HG02623 (cell line): ENCODE measurements around the gene ACOT7.
"Not testable (repeated sequence)": the region's sequence is repeated elsewhere in the genome, so short reads cannot be mapped to it uniquely, and the experiment has no call there.

Experiments used
- ATAC-seq: cut with Tn5 transposase; IDR thresholded peaks from one replicate; pipeline ENCODE4 v1.9.1; 2021; ENCODE audit warnings: moderate library complexity; ENCODE audit not compliant: unreplicated experiment

Gene ACOT7

DNA sequence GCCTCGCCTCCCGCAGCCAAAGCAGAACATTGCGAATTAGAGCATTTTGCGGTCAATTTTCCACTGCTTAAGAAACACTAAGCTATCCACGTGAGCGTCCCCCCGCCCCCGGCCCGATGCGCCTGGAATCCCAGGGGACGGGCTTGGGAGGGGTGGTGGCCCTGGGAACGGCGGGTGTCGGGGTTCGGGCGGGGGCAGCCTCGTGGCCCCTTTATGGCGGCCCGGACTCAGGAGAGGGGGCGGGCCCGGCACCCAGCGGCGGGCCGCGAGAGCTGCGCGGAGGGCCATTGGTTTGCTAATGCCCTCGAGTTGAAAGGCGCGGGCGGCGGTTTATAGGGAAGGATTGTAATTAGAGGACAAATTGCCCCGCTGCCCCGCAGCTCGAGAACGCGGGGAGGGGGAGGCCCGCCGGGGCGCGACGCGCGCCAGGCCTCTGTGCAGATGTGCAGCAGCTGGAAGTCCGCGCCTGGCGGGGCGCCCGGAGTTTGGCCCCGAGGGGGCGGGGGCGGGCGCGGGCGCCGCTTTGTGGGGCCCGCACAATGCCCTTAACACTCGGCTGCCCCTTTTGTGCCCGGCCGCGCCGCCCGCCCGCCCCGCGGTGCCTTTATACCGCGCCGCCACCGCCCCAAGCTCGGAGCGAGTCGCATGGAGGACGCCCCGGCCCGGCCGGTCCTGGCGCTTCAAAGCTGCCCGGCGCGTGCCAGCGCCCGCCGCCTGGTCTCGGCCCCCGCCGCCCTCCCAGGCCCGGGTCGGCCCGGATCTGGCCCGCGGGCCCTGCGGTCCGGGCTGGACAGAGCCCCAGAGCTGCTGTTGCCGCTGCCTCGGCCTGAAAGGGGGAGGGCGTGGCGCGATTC is 151.5 kb downstream of the ACOT7 start:
- ATAC-seq, result no peak

DNA sequence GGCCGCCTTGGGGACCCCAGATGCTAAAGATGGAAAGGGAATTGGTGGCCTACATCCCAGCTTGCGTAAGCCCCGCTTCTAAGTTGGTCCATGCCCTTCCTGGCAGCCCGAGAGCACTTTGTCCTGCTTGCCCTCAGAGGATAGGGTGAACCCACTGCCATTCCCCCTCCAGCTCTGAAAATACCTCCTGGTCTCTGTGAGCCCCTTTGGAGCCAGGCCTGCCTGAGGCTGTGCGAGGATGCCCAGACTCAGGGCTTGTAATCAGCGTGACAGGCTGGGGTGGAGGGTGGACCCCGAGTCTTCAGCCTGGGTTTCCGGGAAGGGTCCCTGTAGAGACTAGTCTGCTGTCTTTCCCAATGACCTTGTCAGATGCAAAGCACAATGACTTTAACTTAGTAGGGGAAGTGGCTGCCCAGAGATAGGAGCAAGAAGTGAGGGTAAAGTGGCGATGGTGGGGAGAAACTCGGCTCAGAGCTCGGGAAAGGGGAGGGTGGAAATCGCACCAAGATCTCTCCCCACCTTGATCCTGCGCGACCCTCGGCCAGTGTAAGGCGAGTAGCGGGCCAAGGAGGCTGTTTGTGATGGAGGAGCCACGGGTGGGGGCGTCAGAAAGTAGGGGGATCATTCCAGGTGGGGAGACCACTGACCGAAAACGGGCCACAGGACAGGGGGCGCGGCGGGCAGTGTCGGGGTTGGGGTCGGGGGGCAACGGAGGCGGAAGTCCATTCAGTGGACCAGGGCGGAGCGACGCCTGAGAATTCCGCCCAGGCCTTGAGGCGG is 152.3 kb downstream of the ACOT7 start:
- no peak for ATAC-seq

DNA sequence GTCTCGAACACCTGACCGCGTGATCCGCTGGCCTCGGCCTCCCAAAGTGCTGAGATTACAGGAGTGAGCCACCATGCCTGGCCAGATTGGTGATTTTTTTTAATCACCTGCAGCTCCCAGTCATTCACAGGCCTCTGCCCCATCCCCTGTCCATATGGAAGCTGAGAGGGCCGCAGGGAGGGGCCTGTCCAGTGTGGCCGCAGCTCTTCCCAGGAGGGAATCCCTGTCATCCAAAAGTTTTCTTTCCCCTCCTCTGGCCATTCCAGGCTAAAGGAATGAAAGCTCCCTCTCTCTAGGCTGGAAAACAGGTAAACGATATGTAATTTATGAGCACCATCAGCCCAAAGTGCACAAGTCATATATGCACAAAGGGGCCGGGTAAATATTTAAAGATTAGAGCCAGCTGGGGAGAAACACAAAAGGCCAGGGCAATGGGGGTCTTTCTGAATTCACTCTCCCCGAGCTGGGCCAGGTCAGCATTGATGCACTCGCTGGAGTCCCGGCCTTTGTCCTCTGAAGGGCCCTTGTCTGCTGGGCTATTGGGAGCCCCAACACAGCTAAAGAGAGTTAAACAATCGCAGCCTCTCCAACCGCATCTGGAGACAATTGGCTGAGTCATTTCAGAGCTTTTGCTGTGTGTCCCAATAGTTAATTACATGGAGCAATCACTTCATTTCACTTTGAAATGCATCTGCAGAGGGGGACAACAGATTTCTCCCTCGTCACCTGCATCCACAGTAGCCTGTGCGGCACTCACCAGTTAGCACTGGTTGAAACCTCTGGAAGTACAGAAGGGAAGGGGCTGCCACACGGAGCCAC is 153.4 kb downstream of the ACOT7 start:
- ATAC-seq, result no peak

DNA sequence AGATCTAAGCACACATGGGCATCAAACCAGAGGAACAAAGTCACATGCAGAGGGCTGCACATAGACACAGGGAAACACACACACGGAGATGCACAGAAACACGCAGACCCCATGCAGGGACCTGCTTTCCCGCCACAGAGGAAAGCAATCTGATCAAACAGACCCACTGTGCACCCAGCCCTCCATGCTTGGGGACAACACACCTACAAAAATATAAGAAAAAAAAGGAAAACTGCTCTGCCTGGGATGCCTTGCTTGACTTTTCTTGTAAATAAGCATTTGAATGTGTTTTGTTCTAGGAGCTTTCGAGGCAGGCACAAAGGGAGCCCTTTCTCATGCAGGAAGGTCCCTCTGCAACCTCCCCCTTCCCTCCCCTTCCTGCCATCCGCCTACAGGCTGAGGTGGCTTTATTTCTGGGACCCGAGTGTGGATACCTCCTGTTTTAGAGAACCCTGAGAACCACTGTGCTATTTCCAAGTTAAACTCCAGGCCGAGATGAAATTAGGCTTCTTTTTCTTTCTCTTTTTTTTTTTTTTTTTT is 154.3 kb downstream of the ACOT7 start:
- no peak for ATAC-seq

DNA sequence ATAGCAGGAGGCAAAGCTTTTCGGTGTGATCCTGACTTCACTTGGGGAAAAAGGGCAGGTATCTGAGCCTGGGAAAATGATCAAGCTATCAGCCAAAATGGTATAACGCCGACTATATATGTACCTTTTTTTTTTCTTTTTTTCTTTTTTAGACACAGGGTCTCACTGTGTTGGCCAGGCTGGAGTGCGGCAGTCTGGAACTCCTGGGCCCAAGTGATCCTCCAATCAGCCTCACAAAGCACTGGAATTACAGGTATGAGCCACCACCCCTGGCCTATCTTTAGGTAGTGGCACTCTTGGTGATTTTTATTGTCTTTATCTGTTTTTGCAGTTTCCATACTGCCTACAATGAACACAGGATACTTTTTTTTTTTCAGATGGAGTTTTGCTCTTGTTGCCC is 156.5 kb downstream of the ACOT7 start:
- no peak for ATAC-seq

DNA sequence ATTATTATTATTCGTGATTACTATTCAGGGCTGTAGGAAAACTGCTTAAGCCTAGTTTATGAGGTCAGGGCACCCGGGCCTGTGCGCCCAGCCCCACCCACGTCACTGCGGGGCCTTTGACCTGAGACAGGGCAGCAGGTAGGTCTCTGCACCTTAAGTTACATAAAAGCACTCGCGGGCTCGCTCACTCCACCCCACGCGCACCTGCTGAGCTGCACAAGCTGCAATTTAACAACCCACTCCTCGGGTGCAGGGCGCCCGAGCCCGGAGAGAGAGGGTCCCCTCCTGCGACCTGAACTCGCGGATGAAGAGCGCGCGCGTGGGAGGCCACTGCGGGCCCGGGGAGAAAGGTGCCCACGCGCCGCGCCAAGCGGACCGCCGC is 158.3 kb downstream of the ACOT7 start:
- ATAC-seq, result peak; percentile 4

DNA sequence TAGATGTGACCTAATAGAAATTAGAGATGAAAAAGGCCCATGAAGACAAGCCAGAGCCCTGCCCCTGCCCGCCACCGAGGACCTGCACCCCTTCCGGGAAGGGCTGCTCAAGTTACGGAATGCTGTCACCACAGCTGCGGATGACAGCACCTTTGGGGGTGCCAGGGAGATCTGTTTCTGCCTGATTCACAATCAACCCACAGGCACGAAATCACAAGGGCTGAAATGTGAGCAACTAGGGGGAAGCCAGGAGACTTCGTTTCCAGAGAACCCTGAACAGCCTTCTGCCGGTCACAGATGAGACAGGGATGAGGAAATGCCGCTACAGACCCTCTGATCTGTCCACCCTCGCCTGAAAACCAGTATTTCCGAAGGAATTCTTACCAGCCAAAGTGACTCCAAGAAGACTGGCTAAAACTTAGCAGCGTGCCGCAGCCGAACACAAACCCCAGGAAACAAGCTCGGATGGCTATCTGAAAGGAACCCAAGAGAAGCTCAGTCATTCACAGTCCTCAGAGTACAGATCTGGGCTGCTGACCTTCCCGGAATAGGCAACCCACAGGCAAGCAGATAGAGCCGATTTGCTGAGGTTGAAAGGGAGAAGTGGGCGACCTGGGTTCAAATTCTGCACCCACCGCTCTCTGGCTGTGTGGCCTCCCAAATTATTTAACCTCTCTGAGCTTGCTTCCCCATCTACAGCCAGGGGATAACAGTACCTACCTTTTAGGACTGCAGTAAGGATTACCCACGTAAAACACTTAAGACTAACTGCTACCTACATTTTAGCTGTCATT is 158.9 kb downstream of the ACOT7 start:
- ATAC-seq, result no peak

DNA sequence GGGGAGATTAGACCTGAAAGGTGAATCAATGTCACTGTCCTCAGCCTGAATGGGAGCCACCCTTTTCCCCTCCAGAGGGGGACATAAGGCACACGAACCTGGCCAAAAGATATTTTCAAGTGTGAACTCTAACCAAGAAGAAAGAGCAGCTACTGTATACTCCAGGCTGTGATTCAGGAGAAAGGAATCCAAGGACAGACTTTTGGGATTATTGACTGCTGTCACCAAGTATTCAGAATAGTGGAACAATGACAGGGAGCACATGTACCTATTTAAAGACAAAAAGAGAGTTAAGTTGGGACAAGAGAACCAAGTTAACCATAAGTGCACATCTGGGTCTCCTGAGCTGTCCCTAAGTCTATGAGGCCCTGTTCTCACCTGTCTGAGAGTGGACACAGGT is 160.2 kb downstream of the ACOT7 start:
- ATAC-seq, result no peak

DNA sequence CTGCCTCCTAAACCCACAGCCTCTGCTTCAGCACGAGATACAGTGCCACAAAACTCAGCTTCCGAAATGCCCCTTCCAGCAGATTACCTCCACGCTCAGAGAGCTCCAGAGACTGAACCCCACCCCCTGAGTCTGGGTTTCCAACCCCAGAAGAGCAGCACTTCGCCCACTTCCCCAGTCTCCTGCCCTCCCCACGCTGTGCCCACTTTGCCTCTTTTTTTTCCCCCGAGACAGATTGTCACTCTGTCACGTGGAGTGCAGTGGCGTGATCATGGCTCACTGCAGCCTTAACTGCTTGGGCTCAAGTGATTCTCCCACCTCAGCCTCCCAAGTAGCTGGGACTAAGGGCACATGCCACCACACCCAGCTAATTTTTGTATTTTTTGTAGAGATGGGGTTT is 167.9 kb downstream of the ACOT7 start:
- no peak for ATAC-seq

DNA sequence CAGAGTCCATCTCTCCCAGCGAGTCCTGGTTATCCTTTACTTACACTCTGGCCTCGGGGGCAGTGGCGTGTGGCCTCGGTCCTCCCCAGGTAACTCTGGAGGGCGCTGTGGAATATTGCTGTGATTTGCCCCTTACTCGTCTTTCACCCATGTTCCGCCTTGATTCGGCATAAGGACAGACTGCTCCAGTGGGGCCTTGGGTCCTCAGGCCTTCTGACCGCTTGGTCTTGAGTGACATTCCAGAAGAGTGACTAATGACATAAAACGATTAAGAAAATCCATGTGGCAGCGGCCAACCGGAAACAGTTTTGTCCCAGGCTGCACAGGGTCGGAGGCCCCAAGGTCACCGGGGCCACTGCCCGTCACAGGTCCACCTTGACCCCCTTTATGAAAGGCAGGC is 168.8 kb downstream of the ACOT7 start:
- no peak for ATAC-seq

DNA sequence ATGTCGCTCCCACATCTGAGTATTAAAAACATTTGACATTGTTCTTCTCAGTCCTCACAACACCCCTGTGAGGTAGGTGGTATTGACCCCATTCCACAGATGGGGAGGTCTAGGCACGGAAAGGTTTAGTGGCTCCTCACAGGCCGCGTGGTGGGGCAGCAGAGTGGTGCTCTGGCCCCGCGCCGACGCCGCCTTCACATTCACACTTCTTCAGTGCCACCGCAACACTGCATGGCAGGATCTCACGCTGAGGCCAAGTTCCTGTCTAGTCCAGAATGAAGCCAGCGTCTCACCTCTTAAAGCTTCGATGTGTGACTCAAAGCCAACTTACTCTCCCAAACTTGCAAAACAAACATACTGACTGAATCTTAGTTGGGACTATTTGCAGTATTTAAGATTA is 169.9 kb downstream of the ACOT7 start:
- no peak for ATAC-seq

DNA sequence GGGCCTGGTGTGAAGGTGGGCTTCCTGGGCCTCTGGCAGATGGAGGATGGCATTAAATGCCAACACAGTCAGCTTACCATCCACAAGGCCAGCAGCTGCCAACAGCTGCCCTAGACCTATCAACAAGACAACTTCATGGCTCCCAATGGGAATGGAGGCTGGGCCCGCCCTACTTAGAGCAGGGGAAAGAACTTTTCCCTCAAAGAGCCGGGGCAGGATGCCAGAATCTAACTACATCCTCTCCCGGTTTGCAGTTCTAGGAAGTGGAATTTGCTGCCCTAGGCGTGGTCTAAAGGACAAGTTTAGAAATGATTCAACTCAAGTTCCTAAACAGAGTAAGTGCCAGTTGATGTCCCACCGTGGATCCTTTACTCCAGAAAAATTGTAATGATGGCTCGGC is 170.9 kb downstream of the ACOT7 start:
- no peak for ATAC-seq

DNA sequence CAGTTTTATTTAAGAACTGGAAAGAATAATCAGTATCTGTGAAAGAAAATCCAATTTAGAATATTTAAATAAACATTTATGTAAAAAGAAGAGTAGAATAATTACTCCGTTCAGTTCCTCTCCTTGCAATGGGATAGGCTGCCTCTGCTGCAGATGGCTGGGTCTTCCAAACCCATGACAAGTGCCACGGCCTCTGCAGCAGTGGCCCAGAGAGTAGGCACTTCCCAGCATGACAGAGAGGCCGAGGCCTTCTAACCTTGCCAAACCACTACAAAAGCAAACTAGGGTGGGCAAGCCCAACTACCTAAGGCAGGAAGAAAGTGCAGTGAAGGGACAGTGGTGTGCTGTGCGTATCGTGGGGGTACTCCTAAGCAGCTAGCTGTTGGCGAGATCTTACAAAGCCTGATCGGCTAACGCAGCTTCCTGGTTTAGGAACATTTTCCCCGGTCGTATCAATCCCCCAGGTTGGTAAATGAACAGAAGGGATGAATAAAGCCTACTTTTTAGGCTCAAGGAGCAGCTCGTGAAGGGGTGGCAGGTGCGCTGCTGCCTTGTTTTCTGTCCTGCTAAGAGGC is 172.3 kb downstream of the ACOT7 start:
- no peak for ATAC-seq

DNA sequence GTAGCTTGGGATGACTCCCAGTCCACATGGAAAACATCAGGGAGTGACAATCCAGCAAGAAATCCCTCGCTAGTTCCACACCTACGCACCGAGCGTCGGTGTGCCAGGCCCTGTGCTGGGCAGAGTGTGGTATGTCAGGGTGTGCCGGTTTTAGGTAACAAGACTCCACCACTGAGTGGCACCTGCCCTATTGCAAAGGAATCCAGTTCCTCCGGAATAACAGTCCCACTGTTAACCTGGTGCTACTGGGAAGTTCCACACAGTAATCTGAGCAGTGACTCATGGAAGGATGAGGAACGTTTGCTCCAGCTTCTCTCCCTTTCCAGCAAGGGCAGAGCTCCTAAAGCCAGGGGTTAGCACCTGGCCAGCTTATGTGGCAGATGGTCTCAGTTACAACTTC is 173.3 kb downstream of the ACOT7 start:
- ATAC-seq, result no peak

DNA sequence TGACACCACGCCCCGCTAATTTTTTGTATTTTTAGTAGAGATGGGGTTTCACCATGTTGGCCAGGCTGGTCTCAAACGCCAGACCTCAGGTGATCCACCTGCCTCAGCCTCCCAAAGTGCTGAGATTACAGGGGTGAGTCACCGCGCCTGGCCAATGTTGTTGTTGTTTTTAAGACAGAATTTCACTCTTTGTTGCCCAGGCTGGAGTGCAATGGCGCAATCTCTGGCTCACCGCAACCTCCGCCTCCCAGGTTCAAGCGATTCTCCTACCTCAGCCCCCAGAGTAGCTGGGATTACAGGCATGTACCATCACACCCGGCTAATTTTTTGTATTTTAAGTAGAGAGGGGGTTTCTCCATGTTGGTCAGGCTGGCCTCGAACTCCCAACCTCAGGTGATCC is 173.9 kb downstream of the ACOT7 start:
- ATAC-seq, result not testable (repeated sequence)

DNA sequence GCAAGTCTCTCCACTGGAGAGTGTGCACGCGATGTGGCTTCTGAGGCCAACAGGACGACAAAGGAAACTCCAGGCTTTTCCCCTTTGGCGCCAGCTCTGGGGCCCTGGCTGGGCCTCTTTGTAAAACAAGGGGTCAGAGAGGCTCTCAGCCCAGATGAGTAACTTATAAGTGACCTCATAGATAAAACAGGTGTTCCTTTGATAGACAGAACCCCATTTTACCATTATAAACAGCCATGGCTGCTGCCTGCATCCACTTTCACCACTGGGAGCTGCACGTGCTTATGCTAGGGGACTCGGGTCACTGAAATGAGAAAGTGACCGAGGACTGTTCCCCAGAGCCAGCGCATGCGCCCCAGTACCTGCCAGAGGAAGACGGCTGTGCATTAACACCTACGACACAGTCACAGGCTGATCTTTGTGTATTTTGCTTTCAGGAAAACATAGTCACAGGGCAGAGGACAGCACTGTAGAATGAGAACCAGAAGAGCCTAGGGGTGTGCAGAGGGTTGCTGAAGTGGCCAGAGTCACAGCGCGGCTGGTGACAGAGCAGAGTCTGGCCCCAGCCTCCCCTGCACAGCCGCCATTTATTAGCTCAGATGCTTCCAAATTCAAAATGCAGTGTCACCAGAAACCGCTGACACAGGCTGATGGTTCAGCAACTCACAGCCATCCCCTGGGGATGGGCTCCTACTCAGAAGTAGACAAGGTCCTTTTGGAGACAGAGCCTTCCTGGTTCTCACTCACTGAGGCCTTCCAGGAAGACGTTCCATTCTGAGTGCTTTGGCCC is 175.0 kb downstream of the ACOT7 start:
- no peak for ATAC-seq
